HG02678 (cell line): ENCODE measurements around the gene GNAQ.
A peak's percentile ranks its signal among the peaks of the same experiment; 100 is the strongest.

Source experiments
- ATAC-seq: cut with Tn5 transposase; IDR thresholded peaks from one replicate; pipeline ENCODE4 v1.9.1; 2021; ENCODE audit warnings: mild to moderate bottlenecking, moderate library complexity; ENCODE audit not compliant: unreplicated experiment

Gene GNAQ

DNA sequence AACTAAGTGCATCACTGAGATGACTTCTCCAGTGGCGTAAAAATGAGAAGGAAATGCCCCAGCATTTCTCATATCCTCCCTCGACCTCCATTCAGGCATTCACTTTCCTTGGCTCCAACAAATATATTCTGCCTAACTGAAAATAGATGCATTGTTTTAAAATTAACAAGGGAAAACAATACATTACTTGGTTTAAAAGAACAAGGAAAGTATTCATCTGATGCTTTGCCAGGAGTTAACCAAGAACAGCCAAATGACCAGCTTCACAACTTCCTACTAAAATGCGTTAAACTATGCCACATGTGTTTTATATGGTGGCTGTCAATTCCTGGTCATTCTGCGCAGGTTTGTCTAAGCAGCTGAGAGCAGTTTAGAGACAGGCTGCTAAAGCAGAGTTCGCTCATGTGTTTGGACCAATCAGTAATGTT, 121.4 kb downstream of the GNAQ start:
- no peak for ATAC-seq

DNA sequence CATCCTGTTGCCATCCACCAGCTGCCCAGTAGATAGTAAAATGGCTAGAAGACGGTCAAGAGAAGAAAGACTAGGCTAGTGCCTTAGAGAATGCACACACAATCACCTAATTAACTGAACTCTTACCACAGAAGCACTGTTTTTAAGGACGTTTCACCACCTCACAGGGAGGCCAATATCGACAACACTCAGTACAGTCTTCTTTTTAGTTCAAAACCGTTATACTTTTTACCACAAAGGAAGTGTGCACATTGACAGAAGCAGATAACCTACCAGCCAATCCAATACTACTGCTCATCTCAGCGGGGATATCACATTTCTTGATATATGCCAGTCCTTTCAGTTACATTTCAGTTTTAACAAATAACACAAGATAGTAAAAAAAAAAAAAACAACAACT, 122.3 kb downstream of the GNAQ start:
- ATAC-seq = no peak

DNA sequence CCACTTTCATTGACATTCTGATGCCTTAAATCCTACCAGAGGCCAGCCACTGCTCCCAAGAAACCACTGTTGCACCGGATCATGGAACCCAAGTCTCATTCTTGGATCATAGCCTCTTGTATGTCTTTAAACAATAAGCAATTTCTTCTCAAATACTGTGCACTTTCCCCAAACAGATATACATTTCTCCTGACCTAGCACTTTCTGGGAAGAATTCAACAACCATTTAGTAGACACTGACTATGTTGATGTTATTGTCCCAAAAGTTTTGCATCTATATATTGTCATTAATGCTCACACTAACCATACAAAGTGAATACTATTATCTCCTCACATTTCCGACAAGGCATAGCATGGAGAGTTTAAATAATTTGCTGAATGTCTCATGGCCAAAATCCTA, 123.3 kb downstream of the GNAQ start:
- ATAC-seq = no peak

DNA sequence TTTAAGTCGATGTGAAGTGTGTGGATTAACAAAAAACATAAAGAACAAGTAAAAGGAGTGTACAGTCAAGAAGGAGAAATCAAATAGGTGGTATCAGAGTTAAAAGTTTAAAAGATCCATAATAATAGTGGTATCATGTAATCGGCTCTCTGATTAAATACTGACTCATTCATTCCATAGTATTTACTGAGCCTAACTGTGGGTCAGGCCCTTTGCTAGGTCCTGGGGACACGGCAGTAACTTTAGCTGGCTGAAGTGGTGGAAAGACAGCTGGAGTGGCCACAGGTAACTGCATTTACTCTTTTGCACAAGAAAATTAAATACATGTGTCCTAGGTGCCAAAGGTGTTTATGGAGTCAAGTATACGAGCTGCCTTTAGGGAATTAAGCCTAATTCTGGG, 124.0 kb downstream of the GNAQ start:
- ATAC-seq = no peak

DNA sequence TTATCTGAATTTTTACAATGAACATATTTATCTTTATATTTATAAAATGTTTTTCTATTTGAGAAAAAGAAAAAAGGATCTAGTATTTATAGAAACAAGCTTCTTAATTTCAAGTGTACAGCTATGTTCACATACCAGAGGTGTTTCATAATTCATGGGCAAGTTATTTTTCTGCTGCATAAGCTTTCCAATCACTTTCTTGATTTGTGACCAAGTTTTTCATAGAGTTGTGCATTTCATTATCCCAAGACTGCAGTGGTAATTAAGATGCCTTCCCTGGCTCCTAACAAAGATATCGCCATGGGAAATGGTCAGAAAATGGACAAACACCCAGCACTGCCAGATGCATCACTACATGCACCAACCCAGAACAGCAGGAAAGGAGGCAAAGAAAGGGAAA, 124.6 kb downstream of the GNAQ start:
- no peak for ATAC-seq

DNA sequence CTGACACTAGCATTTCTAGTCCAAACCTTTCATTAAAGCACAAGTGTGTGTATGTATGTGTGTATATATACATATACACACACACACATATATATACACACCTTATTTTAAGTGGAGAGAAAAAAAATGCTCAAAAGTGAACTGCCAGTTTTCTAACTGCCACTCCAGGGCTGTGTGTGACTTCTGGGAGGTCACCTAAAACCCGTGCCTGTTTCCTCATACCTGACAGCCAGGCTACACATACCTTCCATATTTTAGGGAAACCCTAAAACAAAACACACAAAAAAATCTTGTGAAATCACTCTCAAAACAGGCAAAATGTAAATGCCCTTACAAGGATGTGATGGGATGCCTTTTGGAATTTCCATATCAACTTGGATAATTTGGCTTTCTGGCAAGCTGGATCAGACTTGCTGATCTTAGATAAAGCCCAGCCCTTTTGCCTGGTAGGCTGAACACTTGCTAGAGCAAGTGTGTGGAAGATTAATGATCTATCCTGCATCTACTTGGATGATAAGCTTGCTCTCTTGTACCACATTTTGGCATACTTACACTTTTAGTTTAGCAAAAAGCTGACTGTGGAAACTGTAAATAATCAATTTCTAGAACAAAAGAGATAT, 127.8 kb downstream of the GNAQ start:
- no peak for ATAC-seq

DNA sequence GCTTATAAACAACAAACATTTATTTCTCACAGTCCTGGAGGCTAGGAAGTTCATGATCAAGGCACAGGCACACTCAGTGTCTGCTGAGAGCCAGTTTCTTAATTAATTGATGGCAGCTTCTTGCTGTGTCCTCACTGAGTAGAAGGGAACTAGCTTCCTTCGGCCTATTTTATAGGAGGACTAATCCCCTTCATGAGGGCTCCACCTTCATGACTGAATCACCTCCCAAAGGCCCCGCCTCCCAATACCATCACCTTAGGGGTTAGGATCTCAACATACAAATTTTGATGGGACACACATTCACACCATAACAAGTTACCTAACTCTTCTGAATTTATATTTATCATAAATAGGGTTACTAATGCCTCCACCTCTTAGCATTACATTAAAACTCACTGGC, 129.8 kb downstream of the GNAQ start:
- ATAC-seq = no peak

DNA sequence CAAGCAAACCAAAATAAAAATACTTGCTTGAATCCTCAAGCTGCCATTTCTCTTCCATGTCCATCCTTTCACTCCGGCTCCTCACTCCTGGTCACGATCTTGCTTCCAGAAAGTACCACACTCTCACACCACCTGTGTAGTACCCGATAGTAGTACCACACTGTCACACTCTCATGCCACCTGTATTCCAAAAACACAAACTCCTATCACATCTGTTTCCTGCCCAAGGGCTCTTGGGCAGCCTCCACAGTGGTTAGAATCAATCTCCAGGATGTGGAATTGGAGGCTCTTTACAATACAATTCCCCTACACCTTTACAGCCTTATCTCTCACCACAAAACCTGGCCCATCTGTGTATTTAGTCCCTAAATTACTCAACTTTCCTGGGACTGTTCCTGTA, 130.6 kb downstream of the GNAQ start:
- ATAC-seq = no peak

DNA sequence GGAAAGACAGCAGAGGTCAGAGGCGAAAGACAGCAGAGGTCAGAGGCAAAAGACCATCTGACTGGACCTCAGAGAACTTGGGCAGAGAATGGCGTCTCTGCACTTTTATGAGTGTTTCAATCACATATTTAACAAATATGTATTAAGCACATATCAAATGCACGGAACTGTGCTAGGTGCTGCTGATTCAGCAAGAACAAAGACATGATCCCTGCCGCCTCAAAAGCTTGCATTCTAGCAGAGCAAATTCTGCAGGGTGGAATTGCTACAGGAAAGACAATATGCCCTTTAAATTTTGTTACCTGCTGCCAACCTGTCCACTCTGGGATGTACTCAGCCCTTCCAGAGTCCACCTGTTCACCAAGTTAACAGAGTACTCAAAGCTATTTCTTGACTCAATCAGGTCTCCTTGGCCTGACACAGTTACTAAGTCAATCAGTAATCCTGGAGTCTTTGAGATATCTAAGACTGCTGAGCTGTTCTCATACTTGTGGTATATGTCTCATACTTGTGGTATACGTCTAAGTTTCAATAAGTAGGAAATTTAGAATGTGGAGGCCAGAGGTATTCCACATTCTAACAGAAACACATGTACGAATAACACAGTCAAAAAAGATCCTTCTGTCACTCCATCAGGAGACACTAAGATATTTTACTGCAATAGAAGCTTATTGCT, 131.8 kb downstream of the GNAQ start:
- no peak for ATAC-seq

DNA sequence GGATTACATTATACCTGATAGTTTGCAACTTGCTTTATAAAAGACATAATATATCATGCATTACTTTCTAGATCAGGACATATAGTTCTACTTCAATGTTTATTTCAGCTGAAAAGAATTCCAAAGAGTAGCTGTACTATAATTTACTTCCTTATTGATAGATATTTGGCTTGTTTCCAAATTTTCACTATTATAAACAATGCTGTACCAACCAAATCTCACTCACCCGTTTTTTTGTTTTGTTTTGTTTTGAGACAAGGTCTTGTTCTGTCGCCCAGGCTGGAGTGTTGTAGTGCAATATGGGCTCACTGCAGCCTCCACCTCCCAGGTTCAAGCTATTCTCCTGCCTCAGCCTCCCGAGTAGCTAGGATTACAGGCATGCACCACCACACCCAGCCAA, 132.7 kb downstream of the GNAQ start:
- ATAC-seq = no peak

DNA sequence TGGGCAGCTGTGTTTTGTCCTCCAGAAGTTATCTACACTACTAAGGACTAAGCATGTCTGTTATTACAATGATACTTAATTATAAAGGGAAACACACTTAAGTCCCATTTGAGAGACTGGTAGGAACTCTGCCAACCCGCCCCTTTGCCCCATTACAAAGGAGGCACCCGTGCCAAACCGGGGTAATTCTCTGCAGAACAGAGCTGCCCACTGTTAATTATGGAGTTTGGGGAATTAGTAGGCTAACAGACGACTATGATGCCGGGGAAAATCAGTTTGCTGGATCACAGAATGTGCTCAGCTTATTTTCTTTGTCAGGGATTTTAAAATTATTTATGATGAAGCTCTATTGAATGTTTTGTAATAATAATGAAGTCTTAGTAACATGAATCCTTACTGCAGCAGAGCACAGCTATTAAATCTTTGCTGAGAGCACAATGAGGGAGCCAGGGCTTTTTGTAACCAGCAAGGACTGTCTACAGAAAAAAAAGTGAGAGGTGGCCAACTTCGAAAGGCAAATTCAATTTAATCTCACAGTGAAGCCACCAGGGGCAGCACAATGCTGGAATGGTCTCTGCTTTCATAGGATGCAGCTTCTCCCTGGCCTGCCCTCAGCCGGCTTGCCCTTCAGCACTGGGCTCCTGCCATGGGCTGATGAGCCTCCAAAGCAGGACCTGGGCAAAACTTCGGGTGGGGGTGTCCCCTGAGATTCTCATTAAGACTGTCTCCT, 134.5 kb downstream of the GNAQ start:
- ATAC-seq = no peak

DNA sequence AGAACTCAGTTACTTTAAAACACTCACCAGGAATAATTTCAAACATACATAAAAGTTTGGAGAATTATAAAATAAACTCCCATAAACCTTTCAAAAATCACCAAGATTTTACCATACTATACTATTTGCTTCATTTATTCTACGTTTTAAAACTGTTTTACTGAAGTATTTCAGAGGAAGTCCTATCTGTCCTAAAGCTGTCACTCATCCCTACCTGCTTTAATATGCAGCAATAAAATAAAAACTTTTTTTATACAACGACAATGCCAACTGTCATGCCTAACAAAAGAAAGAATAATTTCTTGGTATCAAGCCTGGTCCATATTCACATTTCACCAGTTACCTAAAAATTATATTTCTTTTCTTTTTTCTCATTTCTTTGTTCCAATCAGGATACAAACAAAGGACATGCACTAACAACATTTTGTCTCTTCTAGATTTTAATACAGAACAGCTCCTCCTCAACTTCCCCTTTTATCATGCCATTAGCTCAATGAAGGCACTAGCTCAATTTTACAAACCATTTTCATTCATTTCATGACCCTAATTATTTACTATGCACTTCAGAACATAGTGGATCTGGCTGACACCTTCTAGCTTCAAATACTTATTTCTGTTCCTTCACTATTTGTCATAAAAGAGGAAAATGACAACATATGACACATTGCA, 135.2 kb downstream of the GNAQ start:
- no peak for ATAC-seq

DNA sequence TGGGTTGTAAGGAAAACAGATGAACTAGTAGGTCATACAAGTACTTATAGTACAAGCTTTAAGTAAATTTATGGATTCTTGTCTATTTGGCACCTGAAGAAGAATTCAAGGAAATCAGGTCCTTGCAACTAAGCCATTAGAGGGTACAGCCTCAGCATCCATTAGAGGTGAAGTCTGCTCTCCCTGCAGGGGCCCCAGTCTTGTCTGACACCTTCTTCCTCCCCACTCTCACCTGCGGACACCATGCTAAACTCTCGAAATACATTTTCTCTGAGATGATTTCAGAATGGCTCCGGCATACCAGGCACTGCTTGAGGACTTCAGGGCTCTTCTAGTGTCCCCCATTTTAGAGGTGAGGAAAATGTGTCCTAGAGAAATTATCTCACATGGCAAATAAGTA, 137.9 kb downstream of the GNAQ start:
- ATAC-seq = no peak

DNA sequence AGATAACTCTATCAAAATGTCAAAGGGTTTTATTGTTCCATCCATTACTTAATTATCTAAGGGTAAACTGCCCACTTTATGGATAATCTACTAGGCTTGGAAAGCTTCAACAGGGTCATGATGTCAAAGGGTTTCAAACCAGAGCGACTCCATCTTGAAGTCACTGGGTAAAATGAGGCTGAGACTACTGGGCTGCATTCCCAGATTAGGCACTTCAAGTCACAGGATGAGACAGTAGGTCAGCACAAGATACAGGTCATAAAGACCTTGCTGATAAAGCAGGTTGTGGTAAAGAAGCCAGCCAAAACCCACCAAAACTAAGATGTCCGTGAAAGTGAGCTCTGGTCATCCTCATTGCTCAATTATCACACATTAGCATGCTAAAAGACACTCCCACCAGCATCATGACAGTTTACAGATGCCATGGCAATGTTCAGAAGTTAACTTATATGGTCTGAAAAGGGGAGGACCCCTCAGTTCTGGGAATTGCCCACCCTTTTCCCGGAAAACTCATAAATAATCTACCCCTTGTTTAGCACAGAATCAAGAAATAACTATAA, 138.6 kb downstream of the GNAQ start:
- ATAC-seq = no peak

DNA sequence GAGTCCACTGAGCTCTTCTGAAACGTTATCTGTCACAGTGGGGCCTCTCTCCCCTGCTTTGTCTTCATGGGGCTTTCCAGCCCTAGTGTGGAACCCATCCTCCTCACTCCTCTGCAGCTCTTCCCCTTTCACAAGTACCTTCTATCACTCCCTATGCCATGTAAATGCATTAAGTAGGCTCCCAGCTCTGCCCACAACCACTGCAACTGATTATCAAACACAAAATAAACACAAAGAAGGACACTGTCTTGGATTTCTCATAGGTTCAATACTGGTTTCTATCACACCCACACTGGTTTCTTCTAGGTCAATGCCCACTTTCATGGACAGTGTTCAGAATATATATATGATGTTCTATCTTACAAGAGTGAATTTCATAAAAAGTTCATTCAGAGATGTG, 139.4 kb downstream of the GNAQ start:
- peak; percentile 82 for ATAC-seq

DNA sequence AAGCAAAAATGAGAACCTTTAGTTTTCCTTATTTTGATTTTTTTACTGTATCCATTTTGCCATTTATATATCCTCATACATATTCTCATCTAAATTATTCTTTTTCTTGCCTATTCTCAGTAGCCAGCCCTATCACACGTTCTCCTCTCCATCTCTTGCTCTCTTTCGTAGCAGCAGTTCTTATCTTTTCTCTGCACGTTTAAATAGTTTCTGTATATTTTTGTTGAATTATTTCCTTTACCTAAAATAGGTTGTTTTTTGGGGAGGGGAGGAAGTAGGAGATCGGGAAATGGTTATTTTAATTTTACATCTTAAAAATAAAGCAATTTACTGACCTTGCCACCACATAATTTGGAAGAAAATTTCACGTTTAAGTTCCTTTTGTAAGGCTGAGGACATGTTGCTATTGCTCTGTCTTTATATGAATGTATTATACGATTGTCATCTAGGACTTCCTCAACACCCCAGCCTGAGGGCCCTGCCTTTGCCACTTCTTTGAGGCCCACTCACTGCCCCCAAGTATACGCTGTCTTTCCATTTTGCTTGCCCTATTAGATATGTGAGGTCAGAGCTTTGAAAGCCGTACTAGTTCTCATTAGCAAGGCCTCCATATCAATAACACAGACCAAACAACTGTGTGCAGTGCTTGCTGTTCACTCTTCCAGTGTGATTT, 140.3 kb downstream of the GNAQ start:
- ATAC-seq = no peak

DNA sequence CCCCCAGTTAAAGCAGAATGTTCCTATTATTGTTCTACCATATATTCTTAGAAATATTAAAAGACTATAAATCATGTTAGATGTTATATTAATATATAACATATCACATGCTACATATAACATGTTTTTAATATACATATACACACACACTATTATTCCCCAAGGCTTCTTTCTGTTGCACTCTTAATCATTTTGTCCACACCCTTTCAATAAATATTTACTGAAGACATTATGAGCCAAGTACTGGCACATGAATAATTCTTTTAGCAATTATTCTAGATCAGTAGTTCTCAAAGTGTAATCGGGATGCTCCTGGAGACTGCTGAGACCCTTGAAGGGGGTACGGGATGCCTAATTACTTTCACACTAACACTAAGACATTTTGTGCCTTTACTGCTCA, 143.9 kb downstream of the GNAQ start:
- ATAC-seq = no peak

DNA sequence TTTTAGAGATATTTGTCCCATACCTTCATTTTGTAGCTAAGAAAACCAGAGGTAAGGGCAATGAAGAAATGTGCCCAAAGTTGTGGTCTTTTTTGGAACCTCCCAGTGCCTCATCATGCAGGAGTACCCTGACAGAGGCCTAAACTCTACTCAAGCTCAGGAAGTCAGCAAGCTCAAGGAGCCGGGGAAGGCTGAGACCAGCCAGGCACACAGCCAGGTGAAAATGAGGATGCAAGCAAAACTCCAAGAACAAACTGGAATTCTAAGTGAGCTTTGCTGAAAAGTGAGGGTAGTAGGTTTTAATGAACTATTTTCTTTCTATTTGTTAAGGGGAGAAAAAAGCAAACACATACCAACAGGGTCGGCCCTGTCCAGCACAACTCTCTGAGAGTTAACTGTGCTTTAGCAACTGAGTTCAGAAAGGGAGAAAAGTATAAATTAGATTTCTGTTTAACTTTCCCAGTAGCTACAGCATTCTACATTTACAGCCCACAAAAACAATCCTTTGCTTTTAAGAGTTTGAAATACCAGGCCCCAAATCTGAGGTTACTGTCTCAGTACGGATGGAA, 146.4 kb downstream of the GNAQ start:
- ATAC-seq = no peak

DNA sequence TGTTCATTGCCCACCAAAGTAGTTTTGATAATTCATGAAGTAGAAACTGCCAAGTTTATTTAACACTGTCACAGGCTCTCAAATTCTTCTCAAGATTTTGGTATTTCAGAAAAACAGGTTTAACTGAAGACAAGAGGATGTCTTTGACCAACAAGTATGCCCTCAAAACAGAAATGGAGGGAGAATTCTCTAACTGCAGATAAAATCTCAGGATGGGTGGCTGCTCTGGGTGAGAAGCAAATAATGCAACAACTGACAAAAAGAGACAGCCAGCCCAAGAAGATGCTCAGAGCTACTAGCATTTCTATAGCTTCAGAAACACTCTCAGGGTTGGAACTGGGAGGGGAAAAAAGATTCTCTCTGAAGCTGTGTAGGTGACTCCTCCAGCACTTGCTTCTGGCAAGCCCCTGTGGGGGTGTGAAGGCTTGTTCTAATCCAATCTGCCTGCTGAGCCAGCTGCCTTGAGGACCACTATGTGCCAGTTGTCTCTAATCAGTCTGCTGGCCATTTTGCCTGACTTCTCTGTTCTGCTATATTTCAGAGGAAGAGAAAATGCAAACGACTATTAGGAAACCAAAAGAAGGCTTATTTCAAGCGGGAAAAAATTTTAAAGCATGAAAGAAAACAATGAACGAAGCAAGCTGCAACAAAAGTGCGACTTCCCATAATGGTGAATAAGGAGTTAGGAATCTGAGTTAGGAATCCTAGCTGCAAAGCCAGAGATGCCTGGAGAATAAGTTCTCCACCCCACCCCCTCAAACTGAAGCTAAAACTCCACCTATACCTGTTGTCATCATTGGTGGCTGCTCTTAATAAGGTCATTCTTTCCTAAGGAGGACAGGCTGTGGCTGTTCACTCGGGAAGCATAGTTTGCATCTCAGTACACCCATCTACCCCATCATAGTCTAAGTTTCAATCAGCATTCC, 147.5 kb downstream of the GNAQ start:
- ATAC-seq = no peak

DNA sequence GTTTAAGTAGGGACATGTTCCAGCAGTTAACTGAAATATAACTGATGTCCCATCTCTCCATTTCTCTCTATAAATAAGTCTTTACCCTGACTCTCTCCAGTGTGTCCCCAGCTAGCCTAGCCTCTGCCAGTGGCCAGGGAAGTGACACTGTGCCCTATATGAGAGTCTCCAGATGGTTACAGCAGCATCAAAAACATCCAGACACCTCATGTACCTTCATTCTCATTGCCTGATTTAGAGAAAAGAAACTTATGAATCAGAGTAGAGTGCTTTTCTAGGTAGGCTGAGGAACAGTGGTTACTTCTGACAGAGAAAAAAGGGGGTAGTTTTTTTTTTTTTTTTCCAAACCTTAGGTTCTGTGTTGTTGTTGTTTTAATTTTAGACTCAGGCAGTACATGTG, 148.5 kb downstream of the GNAQ start:
- ATAC-seq = no peak
